HepG2 (cell line): ENCODE results near the gene HEXIM1. TPM values are rescaled to one million over a fixed set of nuclear protein-coding genes. Genes with fewer than 3 reads are reported as not detected.

Experiments
- AKAP8 ChIP-seq: sonication (generic); formaldehyde crosslinking; IDR thresholded peaks from 2 replicates; pipeline ENCODE4 v1.5.1; 2020; ENCODE audit warnings: mild to moderate bottlenecking, missing genetic modification reagents
- ELF3 ChIP-seq: IDR thresholded peaks from 2 replicates; pipeline ENCODE4 v1.6.1; 2016; ENCODE audit warnings: missing genetic modification reagents, missing compliant biosample characterization
- ETV5 ChIP-seq: IDR thresholded peaks from 2 replicates; pipeline ENCODE4 v1.6.1; 2018; ENCODE audit warnings: missing biosample characterization, missing genetic modification reagents, inconsistent platforms, borderline replicate concordance
- GATAD2A ChIP-seq: IDR thresholded peaks from 2 replicates; pipeline ENCODE4 v1.6.1; 2016
- IRF2 ChIP-seq: IDR thresholded peaks from 2 replicates; pipeline ENCODE4 v1.6.1; 2018; ENCODE audit warnings: missing genetic modification reagents, missing compliant biosample characterization
- JARID2 ChIP-seq: sonication (generic); formaldehyde crosslinking; IDR thresholded peaks from 2 replicates; pipeline ENCODE4 v1.8.1; 2023; ENCODE audit warnings: missing genetic modification reagents, inconsistent platforms; ENCODE audit not compliant: insufficient replicate concordance
- NR2C2 ChIP-seq: sonication (generic); formaldehyde crosslinking; IDR thresholded peaks from 2 replicates; pipeline ENCODE4 v1.4.0; 2020; ENCODE audit warnings: missing genetic modification reagents, mild to moderate bottlenecking, moderate library complexity, borderline replicate concordance
- NR2F6 ChIP-seq, 2 experiments: IDR thresholded peaks; 2 replicates each; pipeline ENCODE4 v1.6.1; 2016; ENCODE audit warnings: antibody characterized with exemption in 1 of 2, mild to moderate bottlenecking in 1 of 2
- SATB2 ChIP-seq: sonication (generic); formaldehyde crosslinking; IDR thresholded peaks from 2 replicates; pipeline ENCODE4 v1.5.0; 2020; ENCODE audit warnings: missing genetic modification reagents
- SRSF9 ChIP-seq: fragments of 200-400 bp; formaldehyde crosslinking; IDR thresholded peaks from 2 replicates; pipeline ENCODE4 v1.6.1; 2018; ENCODE audit warnings: borderline replicate concordance, mild to moderate bottlenecking, low read depth, low read length; ENCODE audit not compliant: insufficient read depth, poor library complexity, severe bottlenecking
- SSRP1 ChIP-seq: IDR thresholded peaks from 2 replicates; pipeline ENCODE4 v1.6.1; 2016; ENCODE audit warnings: control low read depth
- STAG1 ChIP-seq: sonication (generic); formaldehyde crosslinking; IDR thresholded peaks from 2 replicates; pipeline ENCODE4 v1.4.0; 2020; ENCODE audit warnings: missing genetic modification reagents
- TFAP4 ChIP-seq: sonication (generic); IDR thresholded peaks from 2 replicates; pipeline ENCODE4 v1.6.1; 2016; ENCODE audit warnings: low read depth, borderline replicate concordance
- THAP11 ChIP-seq: IDR thresholded peaks from 2 replicates; pipeline ENCODE4 v1.6.1; 2016; ENCODE audit warnings: missing biosample characterization, missing genetic modification reagents
- THAP7 ChIP-seq: sonication (generic); formaldehyde crosslinking; IDR thresholded peaks from 2 replicates; pipeline ENCODE4 v1.8.1; 2023; ENCODE audit warnings: mild to moderate bottlenecking, missing genetic modification reagents
- YEATS4 ChIP-seq: sonication (generic); formaldehyde crosslinking; IDR thresholded peaks from 2 replicates; pipeline ENCODE4 v1.4.0; 2020; ENCODE audit warnings: missing genetic modification reagents, borderline replicate concordance
- YY1 ChIP-seq: IDR thresholded peaks from 2 replicates; pipeline ENCODE4 v1.6.1; 2011; ENCODE audit warnings: low read length, low read depth, moderate library complexity, mild to moderate bottlenecking; ENCODE audit not compliant: insufficient read depth, insufficient replicate concordance
- ZBTB7A ChIP-seq: sonication (generic); formaldehyde crosslinking; IDR thresholded peaks from 2 replicates; pipeline ENCODE4 v1.8.0; 2022; ENCODE audit warnings: mild to moderate bottlenecking, missing genetic modification reagents
- ZNF207 ChIP-seq: fragments of 450-650 bp; IDR thresholded peaks from 2 replicates; pipeline ENCODE4 v1.6.1; 2016; ENCODE audit warnings: antibody characterized with exemption, borderline replicate concordance
- ZNF33A ChIP-seq: sonication (generic); formaldehyde crosslinking; IDR thresholded peaks from 2 replicates; pipeline ENCODE4 v1.5.1; 2020; ENCODE audit warnings: missing genetic modification reagents, mild to moderate bottlenecking, moderate library complexity, borderline replicate concordance
- ZNF598 ChIP-seq: sonication (generic); formaldehyde crosslinking; IDR thresholded peaks from 2 replicates; pipeline ENCODE4 v1.5.1; 2020; ENCODE audit warnings: mild to moderate bottlenecking, missing genetic modification reagents, borderline replicate concordance
- ZNF614 ChIP-seq: IDR thresholded peaks from 2 replicates; pipeline ENCODE4 v1.6.1; 2018; ENCODE audit warnings: missing biosample characterization, missing genetic modification reagents, inconsistent platforms, borderline replicate concordance
- ZNF672 ChIP-seq: sonication (generic); formaldehyde crosslinking; IDR thresholded peaks from 2 replicates; pipeline ENCODE4 v1.8.1; 2022; ENCODE audit warnings: missing genetic modification reagents
- ZUFSP ChIP-seq: sonication (generic); formaldehyde crosslinking; IDR thresholded peaks from 2 replicates; pipeline ENCODE4 v1.9.0; 2021; ENCODE audit warnings: missing genetic modification reagents, mild to moderate bottlenecking, borderline replicate concordance
- polyA plus RNA-seq, 8 experiments: library from polyadenylated mRNA; depleted of rRNA in 3 of 8; stranded (reverse) in 7 of 8; unstranded in 1 of 8; fragments of >200 nt; fragmentation: Illumina TruSeq in 4 of 8; extraction: Trizol in 4 of 8; gene quantifications; 2 replicates each; pipeline versions ENCODE4 v1.2.1 to v1.2.3, GENCODE V29; 2011 to 2016; ENCODE audit warnings: low read depth in 4 of 8, missing spikeins in 1 of 8, mixed read lengths in 1 of 8; ENCODE audit not compliant: insufficient read depth in 1 of 8
- total RNA-seq, 5 experiments: library from RNA; depleted of rRNA; stranded (reverse); fragments of >200 nt; fragmentation: Illumina TruSeq; extraction: Trizol; gene quantifications; 2 replicates each; pipeline ENCODE4 v1.2.3, GENCODE V29; 2016; ENCODE audit warnings: low read depth in 1 of 5

Gene HEXIM1
- total and polyA plus RNA-seq, 2 of the 13 experiments (the other 11 are each of a cell fraction or from before 2014, with no cell fraction given) = 10.5 to 16.6 TPM

- peak; percentile 33; the same call in 1 of the 2 replicates for TF ChIP-seq ZNF614 (CRISPR knock-in tag)
- TF ChIP-seq ZNF33A = no peak
- TF ChIP-seq SRSF9 = no peak
- no peak for TF ChIP-seq THAP7 (CRISPR knock-in tag)
- TF ChIP-seq ZNF672 (CRISPR knock-in tag) = no peak
- TF ChIP-seq THAP11 (CRISPR knock-in tag) = peak; percentile 44; the same call in 1 of the 2 replicates
- TF ChIP-seq ZNF207 = no peak
- no peak for TF ChIP-seq ZUFSP (CRISPR knock-in tag)
- no peak for TF ChIP-seq NR2F6 (IDR thresholded peaks at IDR 0.05)
- 0 out of 2 replicates have a peak, but pooled peaks have one; percentile 42 for TF ChIP-seq NR2F6 (CRISPR knock-in tag; IDR thresholded peaks at IDR 0.05)
- TF ChIP-seq JARID2 (CRISPR knock-in tag) = peak; percentile 59
- TF ChIP-seq YEATS4 = no peak
- peak; percentile 43 for TF ChIP-seq YY1
- TF ChIP-seq GATAD2A (CRISPR knock-in tag) = peak; percentile 45; the same call in 1 of the 2 replicates
- no peak for TF ChIP-seq SATB2 (CRISPR knock-in tag)
- TF ChIP-seq STAG1 = peak; percentile 85
- TF ChIP-seq ZNF598 (CRISPR knock-in tag) = 0 out of 2 replicates have a peak, but pooled peaks have one; percentile 39
- TF ChIP-seq ELF3 = peak; percentile 40; the same call in 1 of the 2 replicates
- TF ChIP-seq NR2C2 (CRISPR knock-in tag) = no peak
- peak; percentile 17 for TF ChIP-seq ETV5
- no peak for TF ChIP-seq SSRP1 (CRISPR knock-in tag)
- TF ChIP-seq TFAP4 = peak; percentile 60; the same call in 1 of the 2 replicates
- TF ChIP-seq AKAP8 (CRISPR knock-in tag) = no peak
- TF ChIP-seq ZBTB7A (CRISPR knock-in tag) = no peak
- peak; percentile 65; the same call in 1 of the 2 replicates for TF ChIP-seq IRF2 (CRISPR knock-in tag)
Measured at GRCh38 chr17:45098869-45099616, 49.2 kb upstream of the HEXIM1 start (continued).
